B cell (primary cell): ENCODE measurements around the gene CHST13.

Experiments used
- CTCF ChIP-seq: fragments of 200-600 bp; IDR thresholded peaks from one replicate; pipeline ENCODE4 v1.8.0; 2022; ENCODE audit warnings: antibody characterized with exemption, mild to moderate bottlenecking
- EZH2 ChIP-seq: IDR thresholded peaks from 2 replicates; pipeline ENCODE4 v1.6.1; 2012; ENCODE audit warnings: borderline replicate concordance, low read depth, mild to moderate bottlenecking, moderate library complexity, low read length; ENCODE audit not compliant: insufficient read depth, poor library complexity, severe bottlenecking

- TF ChIP-seq CTCF (no peak), EZH2 (no peak)
These were observed 21.6 kb downstream of the CHST13 start for GRCh38 chr3:126545544-126545943.
